ENCODE results near the gene SGCD.

Gene SGCD

GRCh38 chr5:156409834-156410233 is 82.9 kb downstream of the SGCD start:
- Histone ChIP-seq H3K27me3 (no peaks in the 10 kb centered on the region), H3K9me3 (no peaks in the 10 kb centered on the region), H3K36me3 (no peaks in the 10 kb centered on the region), H3K4me1 (no peaks in the 10 kb centered on the region), H3K4me3 (ENCODE audit: low read depth, low read length) (no peak overlapping the region)
- no peak for TF ChIP-seq CTCF (IDR thresholded peaks at IDR 0.05; ENCODE audit: low read depth, low read length)
- DNase-seq = no peak

- DNase-seq = no peak
- H3K9me3 ChIP-seq = no peaks in the 10 kb centered on the region
- H3K4me1 ChIP-seq = no peaks in the 10 kb centered on the region
- no peaks in the 10 kb centered on the region for H3K36me3 ChIP-seq
- no peaks in the 10 kb centered on the region for H3K27me3 ChIP-seq
- H3K4me3 ChIP-seq (ENCODE audit: low read depth, low read length) = no peak overlapping the region
- TF ChIP-seq CTCF (IDR thresholded peaks at IDR 0.05; ENCODE audit: low read depth, low read length) = no peak
These were observed 84.2 kb downstream of the SGCD start for GRCh38 chr5:156411185-156411613.

- Histone ChIP-seq H3K9me3 (no peaks in the 10 kb centered on the region), H3K4me1 (no peaks in the 10 kb centered on the region), H3K36me3 (no peaks in the 10 kb centered on the region), H3K27me3 (no peaks in the 10 kb centered on the region), H3K4me3 (ENCODE audit: low read depth, low read length) (no peak overlapping the region)
- DNase-seq = no peak
- no peak for TF ChIP-seq CTCF (IDR thresholded peaks at IDR 0.05; ENCODE audit: low read depth, low read length)
These were observed 85.0 kb downstream of the SGCD start for GRCh38 chr5:156411957-156412356.

- H3K4me1 ChIP-seq = no peaks in the 10 kb centered on the region
- no peak for DNase-seq
- TF ChIP-seq CTCF (IDR thresholded peaks at IDR 0.05; ENCODE audit: low read depth, low read length) = no peak
- no peaks in the 10 kb centered on the region for H3K36me3 ChIP-seq
- no peaks in the 10 kb centered on the region for H3K9me3 ChIP-seq
- no peak overlapping the region for H3K4me3 ChIP-seq (ENCODE audit: low read depth, low read length)
- no peaks in the 10 kb centered on the region for H3K27me3 ChIP-seq
These were observed 87.4 kb downstream of the SGCD start for GRCh38 chr5:156414391-156414790.

GRCh38 chr5:156419661-156420060 is 92.7 kb downstream of the SGCD start:
- no peak for DNase-seq
- no peaks in the 10 kb centered on the region for H3K4me1 ChIP-seq
- no peaks in the 10 kb centered on the region; the same call in 1 of the 2 replicates for H3K9me3 ChIP-seq
- H3K36me3 ChIP-seq = no peaks in the 10 kb centered on the region
- no peak overlapping the region for H3K4me3 ChIP-seq (ENCODE audit: low read depth, low read length)
- no peak for TF ChIP-seq CTCF (IDR thresholded peaks at IDR 0.05; ENCODE audit: low read depth, low read length)
- H3K27me3 ChIP-seq = no peaks in the 10 kb centered on the region

- Histone ChIP-seq H3K27me3 (no peaks in the 10 kb centered on the region), H3K4me1 (no peaks in the 10 kb centered on the region), H3K36me3 (no peaks in the 10 kb centered on the region), H3K4me3 (ENCODE audit: low read depth, low read length) (no peak overlapping the region), H3K9me3 (no peaks in the 10 kb centered on the region; the same call in 1 of the 2 replicates)
- DNase-seq = no peak
- TF ChIP-seq CTCF (IDR thresholded peaks at IDR 0.05; ENCODE audit: low read depth, low read length) = no peak
These were observed 93.7 kb downstream of the SGCD start for GRCh38 chr5:156420665-156421064.

All from BE2C (cell line).